GM12878 (cell line): Measurements from ENCODE around the gene GNG10. TPM values are rescaled to one million over a fixed set of nuclear protein-coding genes. Genes with fewer than 3 reads are reported as not detected.

ENCODE experiments used
- ATAC-seq: fragments of 200-7000 bp; cut with Tn5 transposase; 3 replicates; pipeline ENCODE4 v1.9.1; 2020; ENCODE audit warnings: mild to moderate bottlenecking, moderate library complexity
- BruUV-seq: library from RNA; stranded (reverse); fragments of 400-500 nt; replicated peaks from 2 replicates; lab custom pipeline; 2021; lab: Mats Ljungman, UMichigan
- CTCF ChIA-PET: fragments of 300-600 bp; sonication (Branson Sonifier 250); formaldehyde crosslinking; extraction: SDS; loops from one replicate; lab custom pipeline; 2021; ENCODE audit warnings: inconsistent platforms; lab: Yijun Ruan, JAX
- POLR2A ChIA-PET: fragments of 350-600 bp; formaldehyde crosslinking; extraction: SDS; loops from one replicate; lab custom pipeline; 2021; ENCODE audit warnings: inconsistent platforms; lab: Charles Lee
- RAD21 ChIA-PET: fragments of 300-600 bp; sonication (Branson Sonifier 250); formaldehyde crosslinking; loops from one replicate; lab custom pipeline; 2023; ENCODE audit warnings: antibody characterized with exemption; ENCODE audit not compliant: unreplicated experiment; lab: Charles Lee
- SMC1A ChIA-PET: fragments of 300-600 bp; sonication (Branson Sonifier 250); formaldehyde crosslinking; loops from one replicate; lab custom pipeline; 2023; ENCODE audit not compliant: unreplicated experiment, uncharacterized antibody; lab: Charles Lee
- DNase-seq: peaks from one replicate; pipeline ENCODE4 v3.0.0-alpha.2; 2011; ENCODE audit warnings: low read depth, low spot score
- FAIRE-seq: peaks from 3 replicates; lab custom pipeline; 2011; peaks lifted over from hg19 to GRCh38; lab: Jason Lieb, UNC
- H2AFZ ChIP-seq: 2 replicates; pipeline ENCODE4 v1.6.0; 2011; ENCODE audit warnings: low read depth, low read length, control low read depth; ENCODE audit not compliant: control insufficient read depth
- H3K27ac ChIP-seq: 2 replicates; pipeline ENCODE4 v1.5.1; 2011; ENCODE audit warnings: control low read depth; ENCODE audit not compliant: control insufficient read depth, insufficient read depth
- H3K27me3 ChIP-seq, 2 experiments: replicated peaks in 1 of 2; 2 replicates each; pipeline versions ENCODE4 v1.6.0 to v1.6.1; 2011; ENCODE audit warnings: low read length in 1 of 2; ENCODE audit not compliant: control insufficient read depth in 2 of 2, insufficient read depth in 2 of 2
- H3K36me3 ChIP-seq, 2 experiments: 2 replicates each; pipeline ENCODE4 v1.5.1; 2011; ENCODE audit warnings: low read length in 1 of 2; ENCODE audit not compliant: control insufficient read depth in 2 of 2, insufficient read depth in 2 of 2
- H3K4me1 ChIP-seq: 2 replicates; pipeline ENCODE4 v1.6.1; 2011; ENCODE audit warnings: mild to moderate bottlenecking, low read length, moderate library complexity, mixed read lengths; ENCODE audit not compliant: control insufficient read depth, insufficient read depth
- H3K4me2 ChIP-seq: 2 replicates; pipeline ENCODE4 v1.6.0; 2011; ENCODE audit warnings: control low read depth; ENCODE audit not compliant: control insufficient read depth, insufficient read depth
- H3K4me3 ChIP-seq: fragments of 200-600 bp; sonication (generic); 2 replicates; pipeline ENCODE4 v1.5.1; 2016
- H3K79me2 ChIP-seq: 2 replicates; pipeline ENCODE4 v1.6.0; 2011; ENCODE audit warnings: low read length; ENCODE audit not compliant: control insufficient read depth, insufficient read depth
- H3K9ac ChIP-seq: 2 replicates; pipeline ENCODE4 v1.8.0; 2011; ENCODE audit warnings: low read length, control low read depth, mixed read lengths; ENCODE audit not compliant: control insufficient read depth, insufficient read depth
- H3K9me3 ChIP-seq: replicated peaks from 3 replicates; pipeline ENCODE4 v1.5.1; 2011; ENCODE audit warnings: mild to moderate bottlenecking, low read length; ENCODE audit not compliant: control insufficient read depth, insufficient read depth
- H4K20me1 ChIP-seq: 2 replicates; pipeline ENCODE4 v1.6.0; 2011; ENCODE audit not compliant: control insufficient read depth, insufficient read depth
- ATF7 ChIP-seq: fragments of 450-650 bp; IDR thresholded peaks from 2 replicates; pipeline ENCODE4 v1.6.1; 2016; ENCODE audit warnings: low read depth, mild to moderate bottlenecking
- ELK1 ChIP-seq: IDR thresholded peaks from 2 replicates; pipeline ENCODE4 v1.6.1; 2012; ENCODE audit warnings: low read depth, low read length, improper control_type of control experiment
- MLLT1 ChIP-seq: fragments of 450-650 bp; IDR thresholded peaks from 2 replicates; pipeline ENCODE4 v1.6.1; 2016; ENCODE audit warnings: mild to moderate bottlenecking
- MTA3 ChIP-seq: IDR thresholded peaks from 2 replicates; pipeline ENCODE4 v1.6.1; 2012; ENCODE audit warnings: low read length, inconsistent platforms, borderline replicate concordance
- PAX5 ChIP-seq: IDR thresholded peaks from 2 replicates; pipeline ENCODE4 v1.6.1; 2011; ENCODE audit warnings: low read depth, low read length, borderline replicate concordance
- PRDM15 ChIP-seq: fragments of 450-650 bp; formaldehyde crosslinking; IDR thresholded peaks from 2 replicates; pipeline ENCODE4 v1.4.0; 2020; ENCODE audit warnings: mild to moderate bottlenecking, moderate library complexity
- TARDBP ChIP-seq: IDR thresholded peaks from 2 replicates; pipeline ENCODE4 v1.6.1; 2016; ENCODE audit warnings: borderline replicate concordance
- USF1 ChIP-seq: IDR thresholded peaks from 2 replicates; pipeline ENCODE4 v1.6.1; 2011; ENCODE audit warnings: borderline replicate concordance, low read depth, mild to moderate bottlenecking, moderate library complexity, mixed read lengths, low read length; ENCODE audit not compliant: insufficient read depth; ENCODE audit errors: extremely low read length
- ZBTB4 ChIP-seq: fragments of 450-650 bp; formaldehyde crosslinking; IDR thresholded peaks from 2 replicates; pipeline ENCODE4 v1.4.0; 2022; ENCODE audit warnings: mild to moderate bottlenecking, moderate library complexity
- ZZZ3 ChIP-seq: IDR thresholded peaks from 2 replicates; pipeline ENCODE4 v1.6.1; 2011; ENCODE audit warnings: low read depth; ENCODE audit not compliant: control insufficient read depth, insufficient read length
- WGBS: methylation state at CpG from one replicate; pipeline ENCODE4 v1.1.6; 2016; ENCODE audit warnings: low lambda C conversion rate; ENCODE audit not compliant: insufficient replicate concordance, insufficient coverage; ENCODE audit errors: missing lambda C conversion rate; 5-methylcytosine and 5-hydroxymethylcytosine counted together
- in situ Hi-C: fragments of 300-500 bp; cut with MboI; formaldehyde crosslinking; loops from 9 replicates; pipeline ENCODE4 v1.14.3; 2018; ENCODE audit warnings: mixed read lengths
- intact Hi-C: fragments of 100-400 bp; cut with micrococcal nuclease; formaldehyde crosslinking; loops from one replicate; pipeline ENCODE4 v1.14.2; 2022; ENCODE audit not compliant: unreplicated experiment
- polyA plus RNA-seq, 11 experiments: library from polyadenylated mRNA; depleted of rRNA in 4 of 11; unstranded in 6 of 11; stranded (reverse) in 5 of 11; fragments of >200 nt; fragmentation: Nextera tagmentation in 4 of 11; fragmentation: Illumina TruSeq in 1 of 11; extraction: Ambion mirVana in 4 of 11; extraction: Trizol in 1 of 11; gene quantifications; 1 replicate in 1 of 11; 2 replicates in 10 of 11; pipeline versions ENCODE4 v1.2.1 to v1.2.3, GENCODE V29; 2011 to 2016; ENCODE audit warnings: inconsistent platforms in 2 of 11, missing spikeins in 2 of 11, low read depth in 1 of 11
- total RNA-seq, 4 experiments: library from RNA; depleted of rRNA in 3 of 4; stranded (reverse); fragments of >200 nt in 3 of 4; fragmentation: Illumina TruSeq in 1 of 4; extraction: Trizol in 1 of 4; gene quantifications; 2 replicates each; pipeline versions ENCODE4 v1.2.1 to v1.2.3, GENCODE V29; 2013 to 2021

Gene GNG10
- total and polyA plus RNA-seq, 10 of the 15 experiments (the other 5 are each of a cell fraction or from before 2014, with no cell fraction given): 12.0 to 28.2 (median 22.7) TPM

GRCh38 chr9:111658943-111659342 lies 2.5 kb upstream of the GNG10 start:
- Histone ChIP-seq H3K27ac (no peak overlapping the region), H3K27me3 (no peaks in the 10 kb centered on the region), H2AFZ (no peak overlapping the region), H3K4me3 (no peak overlapping the region), H3K9ac (no peak overlapping the region), H3K36me3 (peaks cover 0 to 8% of the 10 kb centered on the region in 2 experiments; a peak in 1 of 4 replicates), H3K4me2 (no peak overlapping the region), H3K9me3 (no peaks in the 10 kb centered on the region), H3K4me1 (peaks cover 6% of the 10 kb centered on the region), H3K79me2 (no peaks in the 10 kb centered on the region; the same call in 1 of the 2 replicates), H4K20me1 (no peaks in the 10 kb centered on the region)
- ChIA-PET CTCF (no interaction called here), SMC1A (no interaction called here), POLR2A (no interaction called here), RAD21 (no interaction called here)
- FAIRE-seq (no peak), DNase-seq (no peak), ATAC-seq (no peak)
- in situ Hi-C loops (no loop called here), intact Hi-C loops (no loop called here)
- BruUV-seq: no TSS peak
- 75% methylated on average over 8 of the region's 8 CpGs for WGBS
- TF ChIP-seq PAX5: no peak
- no peak for TF ChIP-seq MLLT1
- no peak for TF ChIP-seq MTA3
- no peak for TF ChIP-seq ZBTB4
- no peak for TF ChIP-seq TARDBP
- TF ChIP-seq ELK1: no peak
- TF ChIP-seq ATF7: no peak
- no peak for TF ChIP-seq USF1
- no peak for TF ChIP-seq PRDM15
- TF ChIP-seq ZZZ3: no peak
